ENCODE measurements around the gene GALNT15. TPM values are rescaled to one million over a fixed set of nuclear protein-coding genes. Genes with fewer than 3 reads are reported as not detected.

The GALNT15 gene
- polyA plus RNA-seq, 1 of the 3 experiments (the other 2 are of a cell fraction) = 4.7 TPM

- Histone ChIP-seq H3K4me3 (ENCODE audit: low read depth in 2 of 2, low read length in 1 of 2) (peak overlapping the region in 1 of 2 experiments; percentile 51; a peak in 2 of 4 replicates), H3K27me3 (ENCODE audit: insufficient read depth) (no peaks in the 10 kb centered on the region), H3K36me3 (replicated peaks in 1 of 2; ENCODE audit: control insufficient read depth in 1 of 2, insufficient read depth in 2 of 2, low read length in 1 of 2) (no peaks in the 10 kb centered on the region), H3K27ac (ENCODE audit: low read depth in 2 of 2, low read length in 1 of 2) (peak overlapping the region in 1 of 2 experiments; percentile 90; a peak in 1 of 4 replicates), H2AFZ (ENCODE audit: low read depth) (no peak overlapping the region; the same call in 1 of the 2 replicates), H3K9me3 (no peaks in the 10 kb centered on the region), H3K79me2 (ENCODE audit: insufficient read depth) (peaks cover 21% of the 10 kb centered on the region), H4K20me1 (ENCODE audit: insufficient read depth) (no peaks in the 10 kb centered on the region), H3F3A (replicated peaks; ENCODE audit: insufficient read depth) (peaks cover 22% of the 10 kb centered on the region), H3K9ac (peak overlapping the region; percentile 71), H3K4me1 (ENCODE audit: control insufficient read depth in 1 of 2, insufficient read depth in 2 of 2, low read depth in 1 of 2, low read length in 1 of 2) (peaks cover 14 to 15% of the 10 kb centered on the region in 2 experiments), H3K9me2 (no peaks in the 10 kb centered on the region), H3K4me2 (peak overlapping the region; percentile 78)
- POLR2A ChIA-PET = no interaction called here
- no peak for DNase-seq
- CTCF ChIA-PET = interaction anchor here (0.6 to 6.5 kb wide), 3 partner anchors 13 to 361 kb away, joined by 3 to 50 read pairs (median 4); no protein-coding TSS in a partner anchor
- TF ChIP-seq RXRA (IDR thresholded peaks at IDR 0.05; ENCODE audit: borderline replicate concordance, low read depth) = no peak
- TF ChIP-seq USF2 (IDR thresholded peaks at IDR 0.05; ENCODE audit: borderline replicate concordance, low read depth, low read length) = no peak
- TF ChIP-seq, protein P1, sequence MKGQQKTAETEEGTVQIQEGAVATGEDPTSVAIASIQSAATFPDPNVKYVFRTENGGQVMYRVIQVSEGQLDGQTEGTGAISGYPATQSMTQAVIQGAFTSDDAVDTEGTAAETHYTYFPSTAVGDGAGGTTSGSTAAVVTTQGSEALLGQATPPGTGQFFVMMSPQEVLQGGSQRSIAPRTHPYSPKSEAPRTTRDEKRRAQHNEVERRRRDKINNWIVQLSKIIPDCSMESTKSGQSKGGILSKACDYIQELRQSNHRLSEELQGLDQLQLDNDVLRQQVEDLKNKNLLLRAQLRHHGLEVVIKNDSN (IDR thresholded peaks at IDR 0.05; ENCODE audit: borderline replicate concordance, low read depth) = no peak
- no peak for TF ChIP-seq NRF1 (IDR thresholded peaks at IDR 0.05; ENCODE audit: low read depth, low read length)
- TF ChIP-seq SMC3 (IDR thresholded peaks at IDR 0.05; ENCODE audit: low read depth, low read length) = no peak
- no peak for TF ChIP-seq FOSL2 (IDR thresholded peaks at IDR 0.05; ENCODE audit: borderline replicate concordance, low read depth)
- TF ChIP-seq YY1 (IDR thresholded peaks at IDR 0.05; ENCODE audit: low read depth) = no peak
- no peak for TF ChIP-seq RFX5 (IDR thresholded peaks at IDR 0.05; ENCODE audit: low read length)
- no peak for TF ChIP-seq MEF2A (IDR thresholded peaks at IDR 0.05; ENCODE audit: borderline replicate concordance, low read depth)
- TF ChIP-seq NFIC (IDR thresholded peaks at IDR 0.05; ENCODE audit: borderline replicate concordance) = no peak
- TF ChIP-seq JUND (IDR thresholded peaks at IDR 0.05) = no peak
- no peak for TF ChIP-seq ELF1 (IDR thresholded peaks at IDR 0.05)
- WGBS (ENCODE audit: low lambda C conversion rate) = 81% methylated on average over 5 of the region's 6 CpGs
Measured at GRCh38 chr3:16176391-16177030, 2.0 kb downstream of the GALNT15 start.

- Histone ChIP-seq H3K79me2 (ENCODE audit: insufficient read depth) (peaks cover 21% of the 10 kb centered on the region), H3K27ac (ENCODE audit: low read depth in 2 of 2, low read length in 1 of 2) (no peak overlapping the region; a peak in 1 of 4 replicates), H3K36me3 (replicated peaks in 1 of 2; ENCODE audit: control insufficient read depth in 1 of 2, insufficient read depth in 2 of 2, low read length in 1 of 2) (no peaks in the 10 kb centered on the region), H2AFZ (ENCODE audit: low read depth) (no peak overlapping the region), H3K27me3 (ENCODE audit: insufficient read depth) (no peaks in the 10 kb centered on the region), H3K9me2 (no peaks in the 10 kb centered on the region), H3K9ac (peak overlapping the region; percentile 71), H3K9me3 (no peaks in the 10 kb centered on the region), H3K4me3 (ENCODE audit: low read depth in 2 of 2, low read length in 1 of 2) (peak overlapping the region in 1 of 2 experiments; percentile 51; a peak in 2 of 4 replicates), H3K4me1 (ENCODE audit: control insufficient read depth in 1 of 2, insufficient read depth in 2 of 2, low read depth in 1 of 2, low read length in 1 of 2) (peaks cover 14 to 15% of the 10 kb centered on the region in 2 experiments), H3F3A (replicated peaks; ENCODE audit: insufficient read depth) (peaks cover 22% of the 10 kb centered on the region), H3K4me2 (peak overlapping the region; percentile 78), H4K20me1 (ENCODE audit: insufficient read depth) (no peaks in the 10 kb centered on the region)
- WGBS (ENCODE audit: low lambda C conversion rate) = 89% methylated on average over 4 of the region's 4 CpGs
- TF ChIP-seq EZH2phosphoT487 (IDR thresholded peaks at IDR 0.05; ENCODE audit: borderline replicate concordance, low read depth) (no peak), FOSL2 (IDR thresholded peaks at IDR 0.05; ENCODE audit: borderline replicate concordance, low read depth) (no peak), IRF3 (IDR thresholded peaks at IDR 0.05; ENCODE audit: low read depth, low read length) (no peak), TAF1 (IDR thresholded peaks at IDR 0.05; ENCODE audit: borderline replicate concordance, low read depth, low read length) (no peak), GATA2 (CRISPR knock-in tag; IDR thresholded peaks at IDR 0.05) (no peak), RCOR1 (IDR thresholded peaks at IDR 0.05; ENCODE audit: low read length) (no peak), JUND (IDR thresholded peaks at IDR 0.05) (no peak), GABPA (IDR thresholded peaks at IDR 0.05; ENCODE audit: low read depth) (no peak), TEAD4 (IDR thresholded peaks at IDR 0.05; ENCODE audit: borderline replicate concordance, insufficient read depth) (no peak)
- TF ChIP-seq, protein P2, sequence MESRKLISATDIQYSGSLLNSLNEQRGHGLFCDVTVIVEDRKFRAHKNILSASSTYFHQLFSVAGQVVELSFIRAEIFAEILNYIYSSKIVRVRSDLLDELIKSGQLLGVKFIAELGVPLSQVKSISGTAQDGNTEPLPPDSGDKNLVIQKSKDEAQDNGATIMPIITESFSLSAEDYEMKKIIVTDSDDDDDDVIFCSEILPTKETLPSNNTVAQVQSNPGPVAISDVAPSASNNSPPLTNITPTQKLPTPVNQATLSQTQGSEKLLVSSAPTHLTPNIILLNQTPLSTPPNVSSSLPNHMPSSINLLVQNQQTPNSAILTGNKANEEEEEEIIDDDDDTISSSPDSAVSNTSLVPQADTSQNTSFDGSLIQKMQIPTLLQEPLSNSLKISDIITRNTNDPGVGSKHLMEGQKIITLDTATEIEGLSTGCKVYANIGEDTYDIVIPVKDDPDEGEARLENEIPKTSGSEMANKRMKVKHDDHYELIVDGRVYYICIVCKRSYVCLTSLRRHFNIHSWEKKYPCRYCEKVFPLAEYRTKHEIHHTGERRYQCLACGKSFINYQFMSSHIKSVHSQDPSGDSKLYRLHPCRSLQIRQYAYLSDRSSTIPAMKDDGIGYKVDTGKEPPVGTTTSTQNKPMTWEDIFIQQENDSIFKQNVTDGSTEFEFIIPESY (IDR thresholded peaks at IDR 0.05; ENCODE audit: borderline replicate concordance, low read depth) = no peak
- POLR2A ChIA-PET = no interaction called here
- CTCF ChIA-PET = interaction anchor here (1.1 to 6.5 kb wide), 2 partner anchors 128 to 361 kb away, joined by 4 to 50 read pairs; no protein-coding TSS in a partner anchor
- DNase-seq = no peak
Measured at GRCh38 chr3:16177382-16177781, 2.9 kb downstream of the GALNT15 start.
